Gastrocnemius medialis (tissue), 4 donors: ENCODE data around the gene SPANXC. TPM values are rescaled to one million over a fixed set of nuclear protein-coding genes. Genes with fewer than 3 reads are reported as not detected.
"Not testable (repeated sequence)": the region's sequence is repeated elsewhere in the genome, so short reads cannot be mapped to it uniquely, and the experiment has no call there.

ENCODE experiments used
- ATAC-seq, 2 donors: fragments of 150-250 bp; one replicate each; pipeline ENCODE4 v1.9.1; 2016
- DNase-seq, 2 donors: peaks; one replicate each; pipeline ENCODE4 v3.0.0-alpha.2; 2019
- H3K27ac ChIP-seq, 4 donors: fragments of 200-600 bp; sonication (generic); 1 replicate in 1 of 4; 2 replicates in 3 of 4; pipeline ENCODE4 v1.5.1; 2016 to 2018; ENCODE audit warnings: mild to moderate bottlenecking in 2 of 4, moderate library complexity in 1 of 4
- H3K27me3 ChIP-seq, 3 donors: fragments of 200-600 bp; sonication (generic) in 2 of 3; 1 replicate in 1 of 3; 2 replicates in 2 of 3; pipeline versions ENCODE4 v1.5.1 to v1.6.0; 2016 to 2019; ENCODE audit warnings: mild to moderate bottlenecking in 1 of 3, moderate library complexity in 1 of 3
- H3K36me3 ChIP-seq, 2 donors: fragments of 200-600 bp; sonication (generic) in 1 of 2; one replicate each; pipeline ENCODE4 v1.5.1; 2017 to 2018
- H3K4me1 ChIP-seq, 2 donors: fragments of 200-600 bp; sonication (generic) in 1 of 2; one replicate each; pipeline ENCODE4 v1.5.1; 2016 to 2017; ENCODE audit warnings: mild to moderate bottlenecking in 2 of 2
- H3K4me3 ChIP-seq, 4 donors: fragments of 200-600 bp; sonication (generic) in 3 of 4; 1 replicate in 1 of 4; 2 replicates in 3 of 4; pipeline ENCODE4 v1.5.1; 2016 to 2019; ENCODE audit warnings: mild to moderate bottlenecking in 2 of 4
- H3K9me3 ChIP-seq, 3 donors: fragments of 200-600 bp; sonication (generic) in 2 of 3; 1 replicate in 1 of 3; 2 replicates in 2 of 3; pipeline ENCODE4 v1.5.1; 2016 to 2019
- POLR2A ChIP-seq, 2 donors: fragments of 450-650 bp; IDR thresholded peaks; one replicate each; pipeline ENCODE4 v1.6.1; 2017; ENCODE audit warnings: antibody characterized with exemption in 2 of 2, mild to moderate bottlenecking in 2 of 2, moderate library complexity in 2 of 2
- in situ Hi-C, 4 donors: fragments of 200-750 bp; cut with MboI; loops; one replicate each; pipeline versions ENCODE4 v1.15.0 to v1.8.0; 2017; ENCODE audit warnings: low sequenced_read_pairs in 4 of 4
- intact Hi-C: fragments of 100-400 bp; cut with DNase I; formaldehyde crosslinking; loops from one replicate; pipeline ENCODE4 v1.15.1; 2023; ENCODE audit warnings: low total_unique reads
- total RNA-seq, 4 donors: library from RNA; depleted of rRNA; stranded (reverse); fragments of >200 nt; gene quantifications; one replicate each; pipeline versions ENCODE4 v1.1.0 to v1.2.3, GENCODE V29; 2016
- TF ChIP-seq, protein P1 (sequence below), 5 experiments: fragments of 450-650 bp in 3 of 5; fragments of 200-600 bp in 2 of 5; sonication (generic) in 2 of 5; IDR thresholded peaks in 4 of 5; conservative IDR thresholded peaks in 1 of 5; 1 replicate in 4 of 5; 2 replicates in 1 of 5; pipeline ENCODE4 v1.5.1; 2016 to 2019; ENCODE audit warnings: antibody characterized with exemption in 5 of 5, mild to moderate bottlenecking in 3 of 5, moderate library complexity in 3 of 5

SPANXC gene, protein sequence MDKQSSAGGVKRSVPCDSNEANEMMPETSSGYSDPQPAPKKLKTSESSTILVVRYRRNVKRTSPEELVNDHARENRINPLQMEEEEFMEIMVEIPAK
- total RNA-seq = not detected

DNA sequence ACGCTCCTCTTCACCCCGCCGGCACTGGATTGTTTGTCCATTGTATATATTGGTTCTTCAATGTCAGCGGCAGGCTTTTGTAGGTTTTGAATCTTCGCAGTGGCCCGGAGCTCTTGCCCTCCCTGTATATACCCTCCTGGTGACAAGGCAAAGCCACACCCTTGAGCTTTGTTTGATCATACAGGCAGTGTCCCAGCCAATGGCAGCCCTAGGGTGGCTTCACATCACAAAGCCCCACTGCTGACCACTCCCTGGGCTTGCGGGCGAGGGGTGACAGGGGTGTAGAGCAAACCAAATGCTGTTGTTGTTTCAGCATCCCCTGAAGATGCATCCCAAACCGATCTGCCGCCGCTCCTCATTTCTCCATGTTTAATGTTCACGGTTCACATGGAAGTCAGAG, at the start of gene SPANXC:
Gene SPANXC, minus strand, starts transcription at position 101 of the 400 bp plus-strand sequence. Its CDS starts 60 bp downstream, at position 41.
- H3K27ac ChIP-seq, H3K36me3 ChIP-seq, in situ Hi-C loops, DNase-seq, intact Hi-C loops, H3K4me3 ChIP-seq, ATAC-seq, H3K27me3 ChIP-seq, H3K4me1 ChIP-seq, H3K9me3 ChIP-seq: not testable (repeated sequence)

DNA sequence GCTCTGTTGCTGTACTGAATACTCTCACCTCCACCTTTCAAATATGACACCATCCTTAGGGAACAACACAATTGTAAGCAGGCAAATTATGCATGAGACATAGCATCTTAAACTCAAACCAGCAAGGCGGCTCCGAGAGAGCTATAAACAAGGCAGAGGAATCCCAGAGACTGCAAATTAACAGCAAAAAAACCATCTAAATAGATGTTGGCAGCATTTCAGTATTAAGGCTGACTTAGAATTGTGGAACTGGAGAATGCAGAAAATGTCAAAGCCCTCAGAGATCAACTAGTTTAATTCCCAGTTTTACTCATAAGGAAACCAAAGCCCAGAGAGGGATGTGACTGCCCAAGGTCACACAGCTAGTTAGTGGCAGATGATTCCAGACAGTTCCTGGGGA, 37.2 kb upstream of the SPANXC start:
- TF ChIP-seq, protein P1, sequence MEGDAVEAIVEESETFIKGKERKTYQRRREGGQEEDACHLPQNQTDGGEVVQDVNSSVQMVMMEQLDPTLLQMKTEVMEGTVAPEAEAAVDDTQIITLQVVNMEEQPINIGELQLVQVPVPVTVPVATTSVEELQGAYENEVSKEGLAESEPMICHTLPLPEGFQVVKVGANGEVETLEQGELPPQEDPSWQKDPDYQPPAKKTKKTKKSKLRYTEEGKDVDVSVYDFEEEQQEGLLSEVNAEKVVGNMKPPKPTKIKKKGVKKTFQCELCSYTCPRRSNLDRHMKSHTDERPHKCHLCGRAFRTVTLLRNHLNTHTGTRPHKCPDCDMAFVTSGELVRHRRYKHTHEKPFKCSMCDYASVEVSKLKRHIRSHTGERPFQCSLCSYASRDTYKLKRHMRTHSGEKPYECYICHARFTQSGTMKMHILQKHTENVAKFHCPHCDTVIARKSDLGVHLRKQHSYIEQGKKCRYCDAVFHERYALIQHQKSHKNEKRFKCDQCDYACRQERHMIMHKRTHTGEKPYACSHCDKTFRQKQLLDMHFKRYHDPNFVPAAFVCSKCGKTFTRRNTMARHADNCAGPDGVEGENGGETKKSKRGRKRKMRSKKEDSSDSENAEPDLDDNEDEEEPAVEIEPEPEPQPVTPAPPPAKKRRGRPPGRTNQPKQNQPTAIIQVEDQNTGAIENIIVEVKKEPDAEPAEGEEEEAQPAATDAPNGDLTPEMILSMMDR (IDR thresholded peaks at IDR 0.05 in 4 of 5, conservative IDR thresholded peaks at IDR 0.05 in 1 of 5) = no peak
- TF ChIP-seq POLR2A (IDR thresholded peaks at IDR 0.05) = no peak
- no peak for DNase-seq
- ATAC-seq = no peak
- Histone ChIP-seq H3K4me3 (no peak overlapping the region), H3K27ac (no peak overlapping the region), H3K9me3 (no peaks in the 10 kb centered on the region), H3K27me3 (no peaks in the 10 kb centered on the region), H3K4me1 (no peaks in the 10 kb centered on the region), H3K36me3 (no peaks in the 10 kb centered on the region)
- intact Hi-C loops (no loop called here), in situ Hi-C loops (no loop called here)

DNA sequence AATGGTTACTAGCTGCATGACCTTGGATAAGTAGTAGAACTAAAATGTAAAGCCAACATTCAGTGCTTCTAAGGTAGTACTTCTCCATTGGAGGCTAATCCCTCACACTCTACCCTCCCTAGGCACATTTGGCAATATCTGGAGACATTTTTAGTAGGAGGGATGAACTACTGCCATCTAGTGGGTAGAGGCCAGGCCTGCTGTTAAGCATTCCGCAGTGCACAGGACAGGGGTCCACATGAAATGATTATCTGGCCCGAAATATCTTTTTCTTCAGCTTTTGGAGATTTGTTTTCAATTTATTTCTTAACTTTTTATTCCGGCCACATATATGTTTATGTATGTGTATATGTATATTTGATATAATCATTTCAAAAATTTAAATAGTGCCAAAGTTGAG, 36.0 kb upstream of the SPANXC start:
- DNase-seq (no peak), ATAC-seq (no peak)
- in situ Hi-C loops = no loop called here
- no peaks in the 10 kb centered on the region for H3K36me3 ChIP-seq
- intact Hi-C loops = no loop called here
- H3K27me3 ChIP-seq = no peaks in the 10 kb centered on the region
- H3K4me1 ChIP-seq = no peaks in the 10 kb centered on the region
- no peak for TF ChIP-seq POLR2A (IDR thresholded peaks at IDR 0.05)
- TF ChIP-seq, protein P1 (IDR thresholded peaks at IDR 0.05 in 4 of 5, conservative IDR thresholded peaks at IDR 0.05 in 1 of 5) = no peak
- H3K4me3 ChIP-seq = no peak overlapping the region
- no peaks in the 10 kb centered on the region for H3K9me3 ChIP-seq
- H3K27ac ChIP-seq = no peak overlapping the region

DNA sequence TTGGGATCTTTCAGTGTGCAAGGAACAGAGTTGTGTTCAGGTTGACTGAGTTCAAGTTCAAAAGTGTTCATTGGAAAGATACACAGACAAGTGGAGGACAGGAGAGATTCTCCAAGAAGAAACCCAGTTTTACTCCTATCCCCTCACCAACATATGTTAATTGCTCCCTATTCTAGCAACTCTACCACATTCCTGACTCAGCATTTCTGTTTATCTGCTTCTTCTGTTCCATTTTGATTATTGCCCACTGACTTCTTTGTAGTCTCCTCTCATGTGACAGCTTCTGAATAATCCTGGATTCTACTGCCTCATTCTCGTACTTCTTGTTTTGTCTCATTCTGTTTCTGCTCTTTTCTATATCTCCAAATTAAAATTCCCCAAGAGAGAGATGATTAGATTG, 15.8 kb upstream of the SPANXC start:
- intact Hi-C loops (no loop called here), in situ Hi-C loops (no loop called here)
- Histone ChIP-seq H3K36me3 (no peaks in the 10 kb centered on the region), H3K27me3 (no peaks in the 10 kb centered on the region), H3K9me3 (no peaks in the 10 kb centered on the region), H3K4me1 (no peaks in the 10 kb centered on the region), H3K27ac (no peak overlapping the region), H3K4me3 (no peak overlapping the region)
- no peak for TF ChIP-seq POLR2A (IDR thresholded peaks at IDR 0.05)
- TF ChIP-seq, protein P1 (IDR thresholded peaks at IDR 0.05 in 4 of 5, conservative IDR thresholded peaks at IDR 0.05 in 1 of 5) = no peak
- DNase-seq = no peak
- no peak for ATAC-seq

DNA sequence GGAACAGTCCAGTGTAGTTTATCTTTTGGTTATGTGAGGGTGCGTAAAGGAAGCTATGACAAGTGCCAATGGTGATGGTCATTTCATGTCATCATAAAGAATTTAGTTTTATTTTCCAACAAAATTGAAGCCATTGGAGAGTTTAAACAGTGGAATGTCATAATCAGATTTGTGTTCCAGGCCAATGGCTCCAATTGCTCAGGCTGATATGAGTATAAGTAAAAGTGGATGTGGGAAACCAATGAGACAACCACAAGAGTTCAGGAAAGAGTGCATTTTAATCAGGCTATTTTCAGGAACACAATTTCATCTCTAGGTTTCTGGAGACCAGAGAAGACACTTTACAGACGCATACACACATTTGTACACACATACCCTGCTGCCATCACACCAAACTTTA, 20.7 kb downstream of the SPANXC start:
- TF ChIP-seq, protein P1 (IDR thresholded peaks at IDR 0.05 in 4 of 5, conservative IDR thresholded peaks at IDR 0.05 in 1 of 5) = no peak
- TF ChIP-seq POLR2A (IDR thresholded peaks at IDR 0.05) = no peak
- intact Hi-C loops (no loop called here), in situ Hi-C loops (no loop called here)
- no peak for DNase-seq
- H3K36me3 ChIP-seq = no peaks in the 10 kb centered on the region
- no peaks in the 10 kb centered on the region for H3K4me1 ChIP-seq
- no peak overlapping the region for H3K27ac ChIP-seq
- no peak overlapping the region for H3K4me3 ChIP-seq
- no peaks in the 10 kb centered on the region for H3K27me3 ChIP-seq
- no peaks in the 10 kb centered on the region for H3K9me3 ChIP-seq
- ATAC-seq = no peak
